GM18505 (cell line): Measurements from ENCODE around the gene PLB1.
"Not testable (repeated sequence)": the region's sequence is repeated elsewhere in the genome, so short reads cannot be mapped to it uniquely, and the experiment has no call there.

Experiments used
- ATAC-seq: cut with Tn5 transposase; IDR thresholded peaks from one replicate; pipeline ENCODE4 v1.9.1; 2021; ENCODE audit not compliant: unreplicated experiment
- POLR2A ChIP-seq: IDR thresholded peaks from 4 replicates; pipeline ENCODE4 v1.6.1; 2011; ENCODE audit warnings: borderline replicate concordance; ENCODE audit not compliant: insufficient read depth, insufficient read length; ENCODE audit errors: extremely low read depth

PLB1 gene

GRCh38 chr2:28461056-28461455, 34.8 kb upstream of the PLB1 start:
- no peak for ATAC-seq
- no peak for TF ChIP-seq POLR2A

- ATAC-seq: no peak
- TF ChIP-seq POLR2A: no peak
Measured at GRCh38 chr2:28462122-28462521, 33.7 kb upstream of the PLB1 start.

GRCh38 chr2:28463211-28463816, 32.5 kb upstream of the PLB1 start:
- ATAC-seq: no peak
- no peak for TF ChIP-seq POLR2A

GRCh38 chr2:28463893-28464292, 32.0 kb upstream of the PLB1 start:
- ATAC-seq: no peak
- TF ChIP-seq POLR2A: no peak

GRCh38 chr2:28465148-28465885, 30.5 kb upstream of the PLB1 start:
- no peak for ATAC-seq
- no peak for TF ChIP-seq POLR2A

- TF ChIP-seq POLR2A: no peak
- ATAC-seq: no peak
Measured at GRCh38 chr2:28469304-28469703, 26.6 kb upstream of the PLB1 start.

GRCh38 chr2:28469947-28470535, 25.8 kb upstream of the PLB1 start:
- no peak for ATAC-seq
- TF ChIP-seq POLR2A: no peak

- no peak for TF ChIP-seq POLR2A
- no peak for ATAC-seq
Measured at GRCh38 chr2:28470759-28471158, 25.1 kb upstream of the PLB1 start.

- ATAC-seq: no peak
Measured at GRCh38 chr2:28471214-28471613, 24.6 kb upstream of the PLB1 start.

GRCh38 chr2:28471701-28472236, 24.1 kb upstream of the PLB1 start:
- no peak for ATAC-seq
- TF ChIP-seq POLR2A: no peak

More at GRCh38 chr2:28471214-28471613, 24.6 kb upstream of the PLB1 start:
- no peak for TF ChIP-seq POLR2A

- not testable (repeated sequence) for ATAC-seq
Measured at GRCh38 chr2:28472641-28473040, 23.2 kb upstream of the PLB1 start.

GRCh38 chr2:28475088-28475595, 20.7 kb upstream of the PLB1 start:
- no peak for ATAC-seq
- TF ChIP-seq POLR2A: no peak

GRCh38 chr2:28477087-28477486, 18.8 kb upstream of the PLB1 start:
- TF ChIP-seq POLR2A: no peak
- ATAC-seq: no peak

GRCh38 chr2:28477645-28478044, 18.2 kb upstream of the PLB1 start:
- no peak for ATAC-seq
- no peak for TF ChIP-seq POLR2A
